ENCODE data around the gene MRE11. TPM values are rescaled to one million over a fixed set of nuclear protein-coding genes. Genes with fewer than 3 reads are reported as not detected.

The MRE11 gene
- total and polyA plus RNA-seq, 2 donors (not counting 1 experiment from before 2014, with no cell fraction given) = 5.7 to 53.5 TPM

GRCh38 chr11:94536386-94536785 lies 42.7 kb upstream of the MRE11 start:
- H3K27ac ChIP-seq (ENCODE audit: low read length in 2 of 2) = no peak overlapping the region
- H3K9me3 ChIP-seq (ENCODE audit: control extremely low read depth in 1 of 3, control insufficient read depth in 2 of 3, insufficient read depth in 1 of 3, low read length in 2 of 3) = no peaks in the 10 kb centered on the region
- ChIA-PET POLR2A (no interaction called here), CTCF (interaction anchor here (1.6 to 2.8 kb wide), 2 partner anchors 16 to 31 kb away, joined by 3 to 11 read pairs; no protein-coding TSS in a partner anchor)
- Mint-ChIP-seq H3K9me3 (ENCODE audit: insufficient read depth) (no peaks in the 10 kb centered on the region), H3K27ac (no peak overlapping the region), H3K4me1 (no peaks in the 10 kb centered on the region), H3K27me3 (peaks cover 29% of the 10 kb centered on the region), H3K4me3 (no peak overlapping the region)
- H3K27me3 ChIP-seq (replicated peaks in 1 of 4; ENCODE audit: control extremely low read depth in 1 of 4, control insufficient read depth in 3 of 4, insufficient read depth in 4 of 4, low read length in 3 of 4) = peaks cover 0 to 8% (median 0%) of the 10 kb centered on the region in 4 experiments
- no peak for TF ChIP-seq CTCF (IDR thresholded peaks at IDR 0.05)
- TF ChIP-seq EZH2 (IDR thresholded peaks at IDR 0.05; ENCODE audit: borderline replicate concordance, insufficient read depth, low read depth, low read length, poor library complexity, severe bottlenecking) = no peak
- no peaks in the 10 kb centered on the region for H3K79me2 ChIP-seq (ENCODE audit: control insufficient read depth, insufficient read depth, low read length)
- H4K20me1 ChIP-seq (ENCODE audit: control insufficient read depth, insufficient read depth, low read length, poor library complexity, severe bottlenecking) = no peaks in the 10 kb centered on the region
- intact Hi-C loops (cut with micrococcal nuclease) = no loop called here
- no peak overlapping the region for H3K4me2 ChIP-seq (replicated peaks; ENCODE audit: low read depth, low read length, poor library complexity, severe bottlenecking)
- DNase-seq (no peak), ATAC-seq (ENCODE audit: low read depth) (no peak)
- no peaks in the 10 kb centered on the region for H3K4me1 ChIP-seq (ENCODE audit: control insufficient read depth in 2 of 2, insufficient read depth in 2 of 2, low read length in 2 of 2)
- no peak overlapping the region for H3K9ac ChIP-seq (ENCODE audit: low read length)
- no peak overlapping the region for H2AFZ ChIP-seq (ENCODE audit: insufficient read depth, low read depth, low read length, poor library complexity, severe bottlenecking)
- H3K36me3 ChIP-seq (replicated peaks in 1 of 2; ENCODE audit: control extremely low read depth in 1 of 2, control insufficient read depth in 1 of 2, extremely low read depth in 1 of 2, insufficient read depth in 2 of 2, low read length in 1 of 2) = no peaks in the 10 kb centered on the region
- H3K4me3 ChIP-seq (ENCODE audit: control extremely low read depth in 1 of 5, extremely low read depth in 1 of 5, insufficient read depth in 1 of 5, low read depth in 2 of 5, low read length in 4 of 5) = no peak overlapping the region

- Mint-ChIP-seq H3K9me3 (ENCODE audit: insufficient read depth) (no peaks in the 10 kb centered on the region), H3K27me3 (peaks cover 29% of the 10 kb centered on the region), H3K4me3 (no peak overlapping the region), H3K27ac (no peak overlapping the region), H3K4me1 (no peaks in the 10 kb centered on the region)
- no peak overlapping the region for H3K4me3 ChIP-seq (ENCODE audit: control extremely low read depth in 1 of 5, extremely low read depth in 1 of 5, insufficient read depth in 1 of 5, low read depth in 2 of 5, low read length in 4 of 5)
- no peak overlapping the region for H3K27ac ChIP-seq (ENCODE audit: low read length in 2 of 2)
- DNase-seq (no peak), ATAC-seq (ENCODE audit: low read depth) (no peak)
- H2AFZ ChIP-seq (ENCODE audit: insufficient read depth, low read depth, low read length, poor library complexity, severe bottlenecking) = no peak overlapping the region
- intact Hi-C loops (cut with micrococcal nuclease) = no loop called here
- H3K9ac ChIP-seq (ENCODE audit: low read length) = no peak overlapping the region
- POLR2A ChIA-PET = no interaction called here
- no peaks in the 10 kb centered on the region for H3K36me3 ChIP-seq (replicated peaks in 1 of 2; ENCODE audit: control extremely low read depth in 1 of 2, control insufficient read depth in 1 of 2, extremely low read depth in 1 of 2, insufficient read depth in 2 of 2, low read length in 1 of 2)
- H3K4me1 ChIP-seq (ENCODE audit: control insufficient read depth in 2 of 2, insufficient read depth in 2 of 2, low read length in 2 of 2) = no peaks in the 10 kb centered on the region
- CTCF ChIA-PET = interaction anchor here (1.2 to 1.6 kb wide), 2 partner anchors 15 to 17 kb away, joined by 4 read pairs; no protein-coding TSS in a partner anchor
- peaks cover 0 to 8% (median 0%) of the 10 kb centered on the region in 4 experiments for H3K27me3 ChIP-seq (replicated peaks in 1 of 4; ENCODE audit: control extremely low read depth in 1 of 4, control insufficient read depth in 3 of 4, insufficient read depth in 4 of 4, low read length in 3 of 4)
- TF ChIP-seq EZH2 (IDR thresholded peaks at IDR 0.05; ENCODE audit: borderline replicate concordance, insufficient read depth, low read depth, low read length, poor library complexity, severe bottlenecking) (no peak), CTCF (IDR thresholded peaks at IDR 0.05) (no peak)
- H3K4me2 ChIP-seq (replicated peaks; ENCODE audit: low read depth, low read length, poor library complexity, severe bottlenecking) = no peak overlapping the region
- H3K79me2 ChIP-seq (ENCODE audit: control insufficient read depth, insufficient read depth, low read length) = no peaks in the 10 kb centered on the region
- H4K20me1 ChIP-seq (ENCODE audit: control insufficient read depth, insufficient read depth, low read length, poor library complexity, severe bottlenecking) = no peaks in the 10 kb centered on the region
- no peaks in the 10 kb centered on the region for H3K9me3 ChIP-seq (ENCODE audit: control extremely low read depth in 1 of 3, control insufficient read depth in 2 of 3, insufficient read depth in 1 of 3, low read length in 2 of 3)
- WGBS (ENCODE audit: insufficient coverage) = 83% methylated on average over 2 of the region's 6 CpGs
These were observed 40.3 kb upstream of the MRE11 start for GRCh38 chr11:94533696-94534630.

Data from B cell (primary cell).